HG02938 (cell line): ENCODE measurements around the gene EMB.
A peak's percentile ranks its signal among the peaks of the same experiment; 100 is the strongest.
"Not testable (repeated sequence)": the region's sequence is repeated elsewhere in the genome, so short reads cannot be mapped to it uniquely, and the experiment has no call there.

Source experiments
- ATAC-seq: cut with Tn5 transposase; IDR thresholded peaks from one replicate; pipeline ENCODE4 v1.9.1; 2021; ENCODE audit warnings: mild to moderate bottlenecking, moderate library complexity; ENCODE audit not compliant: unreplicated experiment

The EMB gene

GRCh38 chr5:50423100-50423799 lies 17.8 kb downstream of the EMB start:
- ATAC-seq: not testable (repeated sequence)

GRCh38 chr5:50421184-50421950 lies 19.7 kb downstream of the EMB start:
- not testable (repeated sequence) for ATAC-seq

- ATAC-seq: no peak
Measured at GRCh38 chr5:50420343-50420935, 20.6 kb downstream of the EMB start.

- not testable (repeated sequence) for ATAC-seq
Measured at GRCh38 chr5:50419656-50420055, 21.4 kb downstream of the EMB start.

GRCh38 chr5:50416637-50417036 lies 24.5 kb downstream of the EMB start:
- not testable (repeated sequence) for ATAC-seq

- ATAC-seq: peak; percentile 78
Measured at GRCh38 chr5:50415912-50416311, 25.2 kb downstream of the EMB start.

- ATAC-seq: not testable (repeated sequence)
Measured at GRCh38 chr5:50410932-50411331, 30.2 kb downstream of the EMB start.

GRCh38 chr5:50406877-50407276 lies 34.2 kb downstream of the EMB start:
- ATAC-seq: no peak

GRCh38 chr5:50401336-50401735 lies 39.8 kb downstream of the EMB start:
- ATAC-seq: no peak

GRCh38 chr5:50393925-50394609 lies 47.0 kb downstream of the EMB start:
- ATAC-seq: not testable (repeated sequence)

GRCh38 chr5:50392289-50392688 lies 48.8 kb downstream of the EMB start:
- not testable (repeated sequence) for ATAC-seq

GRCh38 chr5:50384381-50384780 lies 56.7 kb downstream of the EMB start:
- not testable (repeated sequence) for ATAC-seq

GRCh38 chr5:50376696-50377095 lies 64.4 kb downstream of the EMB start:
- ATAC-seq: not testable (repeated sequence)

GRCh38 chr5:50369287-50370033 lies 71.6 kb downstream of the EMB start:
- not testable (repeated sequence) for ATAC-seq

GRCh38 chr5:50365426-50366251 lies 75.4 kb downstream of the EMB start:
- ATAC-seq: no peak

- not testable (repeated sequence) for ATAC-seq
Measured at GRCh38 chr5:50364535-50365309, 76.4 kb downstream of the EMB start.

GRCh38 chr5:50359187-50359586 lies 81.9 kb downstream of the EMB start:
- no peak for ATAC-seq

GRCh38 chr5:50352382-50352781 lies 88.7 kb downstream of the EMB start:
- ATAC-seq: no peak
